Testis (tissue), 3 donors: ENCODE measurements around the gene KLHL20. TPM values are rescaled to one million over a fixed set of nuclear protein-coding genes. Genes with fewer than 3 reads are reported as not detected.
"Not testable (repeated sequence)": the region's sequence is repeated elsewhere in the genome, so short reads cannot be mapped to it uniquely, and the experiment has no call there.

ENCODE experiments used
- DNase-seq: peaks from one replicate; pipeline ENCODE4 v3.0.0-alpha.2; 2019
- H3K27ac ChIP-seq, 2 donors: fragments of 200-600 bp; sonication (generic); one replicate each; pipeline ENCODE4 v1.5.1; 2019
- H3K27me3 ChIP-seq: fragments of 200-600 bp; sonication (generic); one replicate; pipeline ENCODE4 v1.5.1; 2019
- H3K36me3 ChIP-seq: fragments of 200-600 bp; sonication (generic); one replicate; pipeline ENCODE4 v1.5.1; 2017; ENCODE audit warnings: low read depth; ENCODE audit errors: missing control alignments
- H3K4me1 ChIP-seq: fragments of 200-600 bp; sonication (generic); one replicate; pipeline ENCODE4 v1.5.1; 2019
- H3K4me3 ChIP-seq, 2 donors: fragments of 200-600 bp; sonication (generic); one replicate each; pipeline ENCODE4 v1.5.1; 2017 to 2019
- H3K9me3 ChIP-seq: fragments of 200-600 bp; sonication (generic); one replicate; pipeline ENCODE4 v1.5.1; 2017
- CTCF ChIP-seq, 3 experiments: fragments of 450-650 bp in 2 of 3; fragments of 200-600 bp in 1 of 3; sonication (generic) in 1 of 3; IDR thresholded peaks; one replicate each; pipeline ENCODE4 v1.5.1; 2016 to 2019; ENCODE audit warnings: antibody characterized with exemption in 3 of 3, mild to moderate bottlenecking in 2 of 3, moderate library complexity in 1 of 3
- POLR2A ChIP-seq: fragments of 450-650 bp; IDR thresholded peaks from one replicate; pipeline ENCODE4 v1.6.1; 2017; ENCODE audit warnings: antibody characterized with exemption, mild to moderate bottlenecking, moderate library complexity
- WGBS, 2 donors: methylation state at CpG; one replicate each; pipeline ENCODE4 v1.1.5; 2018; 5-methylcytosine and 5-hydroxymethylcytosine counted together
- intact Hi-C: fragments of 100-400 bp; cut with DNase I; formaldehyde crosslinking; loops from one replicate; pipeline ENCODE4 v1.15.1; 2023; ENCODE audit warnings: low total_unique reads
- polyA plus RNA-seq: library from polyadenylated mRNA; stranded (reverse); fragments of 350-450 nt; fragmentation: Illumina TruSeq; extraction: RNeasy Lipid Tissue Mini Kit (QIAGEN cat#74804); gene quantifications from one replicate; pipeline ENCODE4 v1.2.3, GENCODE V29; 2014; ENCODE audit warnings: low read depth, low replicate concordance; ENCODE audit not compliant: insufficient read depth
- total RNA-seq, 2 donors: library from RNA; depleted of rRNA; stranded (reverse); fragments of >200 nt; gene quantifications; one replicate each; pipeline ENCODE4 v1.2.3, GENCODE V29; 2016

Gene KLHL20
- total and polyA plus RNA-seq, 3 donors from 2014 or later = 30.6 to 46.1 (median 35.2) TPM

GRCh38 chr1:173768206-173768605 is 53.4 kb downstream of the KLHL20 start:
- WGBS, 2 donors = 68 to 72% methylated on average over 2 of the region's 2 CpGs
- H3K36me3 ChIP-seq = no peaks in the 10 kb centered on the region

GRCh38 chr1:173768827-173769226 is 54.0 kb downstream of the KLHL20 start:
- H3K9me3 ChIP-seq = no peaks in the 10 kb centered on the region
- no peak for DNase-seq
- intact Hi-C loops = no loop called here
- no peak overlapping the region for H3K4me3 ChIP-seq
- no peaks in the 10 kb centered on the region for H3K36me3 ChIP-seq
- H3K4me1 ChIP-seq = no peaks in the 10 kb centered on the region
- no peak for TF ChIP-seq CTCF (IDR thresholded peaks at IDR 0.05)
- TF ChIP-seq POLR2A = no peak
- no peaks in the 10 kb centered on the region for H3K27me3 ChIP-seq
- H3K27ac ChIP-seq = no peak overlapping the region
- 90 to 95% methylated on average over 3 of the region's 3 CpGs for WGBS, 2 donors

More at GRCh38 chr1:173768206-173768605, 53.4 kb downstream of the KLHL20 start:
- no peaks in the 10 kb centered on the region for H3K4me1 ChIP-seq
- no peak overlapping the region for H3K27ac ChIP-seq
- TF ChIP-seq POLR2A (no peak), CTCF (IDR thresholded peaks at IDR 0.05) (no peak)
- H3K4me3 ChIP-seq = no peak overlapping the region
- H3K9me3 ChIP-seq = no peaks in the 10 kb centered on the region
- no peaks in the 10 kb centered on the region for H3K27me3 ChIP-seq
- no peak for DNase-seq
- intact Hi-C loops = no loop called here

GRCh38 chr1:173770330-173770729 is 55.5 kb downstream of the KLHL20 start:
- H3K36me3 ChIP-seq, intact Hi-C loops, H3K9me3 ChIP-seq, H3K4me1 ChIP-seq, H3K4me3 ChIP-seq, DNase-seq, H3K27ac ChIP-seq, H3K27me3 ChIP-seq: not testable (repeated sequence)
- WGBS, 2 donors = 80 to 88% methylated on average over 9 of the region's 9 CpGs

GRCh38 chr1:173771560-173771959 is 56.8 kb downstream of the KLHL20 start:
- TF ChIP-seq CTCF (IDR thresholded peaks at IDR 0.05) = no peak
- TF ChIP-seq POLR2A = no peak
- no peaks in the 10 kb centered on the region for H3K27me3 ChIP-seq
- H3K9me3 ChIP-seq = no peaks in the 10 kb centered on the region
- H3K4me1 ChIP-seq = no peaks in the 10 kb centered on the region
- no peak overlapping the region for H3K4me3 ChIP-seq
- no peak for DNase-seq
- no peak overlapping the region for H3K27ac ChIP-seq
- WGBS, 2 donors = 69 to 100% methylated on average over 1 of the region's 1 CpG
- intact Hi-C loops = no loop called here
- no peaks in the 10 kb centered on the region for H3K36me3 ChIP-seq

- Histone ChIP-seq H3K4me1 (no peaks in the 10 kb centered on the region), H3K4me3 (no peak overlapping the region), H3K36me3 (no peaks in the 10 kb centered on the region), H3K9me3 (no peaks in the 10 kb centered on the region), H3K27me3 (no peaks in the 10 kb centered on the region), H3K27ac (no peak overlapping the region)
- WGBS, 2 donors = 82 to 85% methylated on average over 5 of the region's 5 CpGs
- DNase-seq = no peak
- TF ChIP-seq CTCF (IDR thresholded peaks at IDR 0.05) (no peak), POLR2A (no peak)
- intact Hi-C loops = no loop called here
Observed at GRCh38 chr1:173775578-173776226, 60.9 kb downstream of the KLHL20 start.
